K562 (cell line): Measurements from ENCODE around the gene IGFBP4. TPM values are rescaled to one million over a fixed set of nuclear protein-coding genes. Genes with fewer than 3 reads are reported as not detected.

ENCODE experiments used
- CAMTA2 ChIP-seq: fragments of 250-450 bp; sonication (Bioruptor Pico); conservative IDR thresholded peaks from 2 replicates; pipeline ENCODE4 v1.5.1; 2022
- EGR1 ChIP-seq: fragments of 450-650 bp; conservative IDR thresholded peaks from 2 replicates; pipeline ENCODE4 v1.6.1; 2017; ENCODE audit warnings: mild to moderate bottlenecking
- EHMT2 ChIP-seq: fragments of 450-650 bp; IDR thresholded peaks from 2 replicates; pipeline ENCODE4 v1.6.1; 2018; ENCODE audit warnings: antibody characterized with exemption
- ERF ChIP-seq: fragments of 450-650 bp; formaldehyde crosslinking; IDR thresholded peaks from 2 replicates; pipeline ENCODE4 v1.4.0; 2020; ENCODE audit warnings: mild to moderate bottlenecking, mixed read lengths
- GTF2E2 ChIP-seq: fragments of 200-800 bp; sonication (Bioruptor generic); IDR thresholded peaks from 2 replicates; pipeline ENCODE4 v1.6.1; 2016; ENCODE audit warnings: missing genetic modification characterization, missing compliant biosample characterization
- HLTF ChIP-seq: fragments of 450-650 bp; IDR thresholded peaks from 2 replicates; pipeline ENCODE4 v1.6.1; 2016
- HMGN3 ChIP-seq: IDR thresholded peaks from 2 replicates; pipeline ENCODE4 v1.6.1; 2011; ENCODE audit warnings: borderline replicate concordance, low read depth, mild to moderate bottlenecking, mixed read lengths, low read length; ENCODE audit not compliant: insufficient read length; ENCODE audit errors: extremely low read depth
- MAFF ChIP-seq: IDR thresholded peaks from 2 replicates; pipeline ENCODE4 v1.6.1; 2012; ENCODE audit warnings: low read length, improper control_type of control experiment
- MAFG ChIP-seq: fragments of 450-650 bp; conservative IDR thresholded peaks from 2 replicates; pipeline ENCODE4 v1.6.1; 2016; ENCODE audit warnings: missing genetic modification characterization, missing compliant biosample characterization
- MEF2A ChIP-seq: IDR thresholded peaks from 2 replicates; pipeline ENCODE4 v1.6.1; 2011; ENCODE audit warnings: low read depth, mild to moderate bottlenecking, low read length, moderate library complexity; ENCODE audit not compliant: control insufficient read depth
- MTA3 ChIP-seq: fragments of 450-650 bp; formaldehyde crosslinking; IDR thresholded peaks from 2 replicates; pipeline ENCODE4 v1.6.1; 2017; ENCODE audit warnings: mild to moderate bottlenecking, borderline replicate concordance
- POLR2B ChIP-seq: fragments of 450-650 bp; IDR thresholded peaks from 2 replicates; pipeline ENCODE4 v1.6.1; 2018; ENCODE audit warnings: low read depth; ENCODE audit not compliant: partially characterized antibody
- SPI1 ChIP-seq: IDR thresholded peaks from 2 replicates; pipeline ENCODE4 v1.6.1; 2011; ENCODE audit warnings: low read depth, low read length, control low read depth, borderline replicate concordance
- TBP ChIP-seq: optimal IDR thresholded peaks from 2 replicates; pipeline ENCODE3; 2011; ENCODE audit warnings: low read depth, low read length, improper control_type of control experiment
- ZFX ChIP-seq: sonication (generic); formaldehyde crosslinking; IDR thresholded peaks from 2 replicates; pipeline ENCODE4 v1.8.0; 2022; ENCODE audit warnings: mild to moderate bottlenecking, missing genetic modification reagents, moderate library complexity
- ZNF121 ChIP-seq: sonication (generic); formaldehyde crosslinking; conservative IDR thresholded peaks from 2 replicates; pipeline ENCODE4 v1.8.0; 2022; ENCODE audit warnings: missing genetic modification reagents
- ZNF76 ChIP-seq: fragments of 250-450 bp; sonication (Bioruptor Pico); IDR thresholded peaks from 2 replicates; pipeline ENCODE4 v1.4.0; 2020; ENCODE audit warnings: mild to moderate bottlenecking, moderate library complexity, borderline replicate concordance
- polyA plus RNA-seq, 8 experiments: library from polyadenylated mRNA; depleted of rRNA in 4 of 8; stranded (reverse) in 5 of 8; unstranded in 3 of 8; fragments of >200 nt; fragmentation: Nextera tagmentation in 2 of 8; fragmentation: Illumina TruSeq in 1 of 8; extraction: Ambion mirVana in 2 of 8; extraction: Trizol in 1 of 8; gene quantifications; 2 replicates each; pipeline versions ENCODE4 v1.2.1 to v1.2.3, GENCODE V29; 2011 to 2014; ENCODE audit warnings: inconsistent platforms in 1 of 8, missing spikeins in 1 of 8
- total RNA-seq, 7 experiments: library from RNA; depleted of rRNA in 6 of 7; stranded (reverse); fragments of >200 nt in 6 of 7; fragmentation: Illumina TruSeq in 2 of 7; extraction: Trizol in 2 of 7; gene quantifications; 2 replicates each; pipeline versions ENCODE4 v1.2.1 to v1.2.3, GENCODE V29; 2011 to 2021; ENCODE audit warnings: low replicate concordance in 1 of 7
- TF ChIP-seq, protein P1 (sequence below): fragments of 250-450 bp; sonication (Bioruptor Pico); IDR thresholded peaks from 2 replicates; pipeline ENCODE4 v1.5.0; 2020; ENCODE audit warnings: mild to moderate bottlenecking
- TF ChIP-seq, protein P2 (sequence below), 2 experiments: IDR thresholded peaks; 2 replicates each; pipeline ENCODE4 v1.6.1; 2012; ENCODE audit warnings: improper control_type of control experiment in 2 of 2, low read depth in 2 of 2, low read length in 2 of 2, borderline replicate concordance in 1 of 2
- TF ChIP-seq, protein P3 (sequence below), 2 experiments: fragments of 450-650 bp in 1 of 2; sonication (generic) in 1 of 2; formaldehyde crosslinking in 1 of 2; IDR thresholded peaks in 1 of 2; conservative IDR thresholded peaks in 1 of 2; 2 replicates each; pipeline versions ENCODE4 v1.6.1 to v1.8.1; 2016 to 2023; ENCODE audit warnings: mild to moderate bottlenecking in 2 of 2, moderate library complexity in 2 of 2, inconsistent platforms in 1 of 2, missing genetic modification reagents in 1 of 2
- TF ChIP-seq, protein P4 (sequence below): fragments of 250-450 bp; sonication (Bioruptor Pico); IDR thresholded peaks from 2 replicates; pipeline ENCODE4 v1.4.0; 2020; ENCODE audit warnings: mild to moderate bottlenecking

The IGFBP4 gene
- total and polyA plus RNA-seq, 9 of the 15 experiments (the other 6 are each of a cell fraction or from before 2014, with no cell fraction given) = 8.8 to 99.8 (median 18.6) TPM

DNA sequence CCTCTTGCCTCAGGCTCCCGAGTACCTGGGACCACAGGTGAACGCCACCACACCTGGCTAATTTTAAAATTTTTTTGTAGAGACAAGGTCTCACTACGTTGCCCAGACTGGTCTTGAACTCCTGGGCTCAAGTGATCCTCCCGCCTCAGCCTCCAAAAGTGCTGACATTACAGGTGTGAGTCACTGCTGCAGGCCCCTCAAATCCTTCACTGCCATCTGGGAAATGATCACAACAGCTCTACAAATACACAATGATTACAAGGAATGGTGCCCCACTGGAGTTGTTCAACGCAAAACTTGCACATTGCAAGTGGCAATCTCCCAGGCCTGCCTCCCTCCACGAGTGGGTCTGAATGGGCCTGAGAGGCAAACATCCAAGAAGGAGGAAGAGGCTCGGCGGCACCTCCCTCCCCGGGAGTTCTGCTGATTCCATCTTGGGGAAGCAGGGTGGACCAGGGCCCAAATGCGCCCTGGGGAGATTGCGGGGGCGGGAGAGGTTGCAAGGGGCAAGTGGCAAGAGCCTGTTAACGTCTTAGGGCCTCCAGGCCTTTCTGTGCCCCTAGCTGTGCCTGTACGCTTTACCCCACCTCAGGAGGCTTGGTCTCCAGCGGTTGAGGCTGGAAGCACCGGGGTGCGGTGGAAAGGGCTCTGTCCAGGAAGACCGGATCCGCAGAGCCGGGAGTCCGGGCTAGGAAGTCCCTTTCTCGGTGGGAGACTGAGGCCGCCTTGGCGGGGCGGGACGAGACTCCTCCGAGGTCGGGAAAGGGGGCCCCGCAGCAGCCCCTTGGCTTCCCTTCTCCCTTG, 656 bp upstream of the IGFBP4 start (continued):
- TF ChIP-seq GTF2E2 (tag) = 0 out of 2 replicates have a peak, but pooled peaks have one; percentile 34
- TF ChIP-seq, protein P1, sequence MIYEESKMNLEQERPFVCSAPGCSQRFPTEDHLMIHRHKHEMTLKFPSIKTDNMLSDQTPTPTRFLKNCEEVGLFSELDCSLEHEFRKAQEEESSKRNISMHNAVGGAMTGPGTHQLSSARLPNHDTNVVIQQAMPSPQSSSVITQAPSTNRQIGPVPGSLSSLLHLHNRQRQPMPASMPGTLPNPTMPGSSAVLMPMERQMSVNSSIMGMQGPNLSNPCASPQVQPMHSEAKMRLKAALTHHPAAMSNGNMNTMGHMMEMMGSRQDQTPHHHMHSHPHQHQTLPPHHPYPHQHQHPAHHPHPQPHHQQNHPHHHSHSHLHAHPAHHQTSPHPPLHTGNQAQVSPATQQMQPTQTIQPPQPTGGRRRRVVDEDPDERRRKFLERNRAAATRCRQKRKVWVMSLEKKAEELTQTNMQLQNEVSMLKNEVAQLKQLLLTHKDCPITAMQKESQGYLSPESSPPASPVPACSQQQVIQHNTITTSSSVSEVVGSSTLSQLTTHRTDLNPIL (CRISPR knock-in tag) = no peak
- peak; percentile 34; the same call in 1 of the 2 replicates for TF ChIP-seq SPI1
- peak; percentile 21; the same call in 1 of the 2 replicates for TF ChIP-seq ERF (CRISPR knock-in tag)
- TF ChIP-seq EGR1 = peak; percentile 91
- peak; percentile 24 for TF ChIP-seq POLR2B
- peak; percentile 45; the same call in 1 of the 2 replicates for TF ChIP-seq MAFG (tag)
- no peak for TF ChIP-seq ZNF121 (CRISPR knock-in tag)
- TF ChIP-seq MAFF = 0 out of 2 replicates have a peak, but pooled peaks have one; percentile 22
- peak; percentile 65 for TF ChIP-seq ZFX (CRISPR knock-in tag)
- TF ChIP-seq MTA3 = peak; percentile 21; the same call in 1 of the 2 replicates
- no peak for TF ChIP-seq HLTF
- TF ChIP-seq, protein P2, sequence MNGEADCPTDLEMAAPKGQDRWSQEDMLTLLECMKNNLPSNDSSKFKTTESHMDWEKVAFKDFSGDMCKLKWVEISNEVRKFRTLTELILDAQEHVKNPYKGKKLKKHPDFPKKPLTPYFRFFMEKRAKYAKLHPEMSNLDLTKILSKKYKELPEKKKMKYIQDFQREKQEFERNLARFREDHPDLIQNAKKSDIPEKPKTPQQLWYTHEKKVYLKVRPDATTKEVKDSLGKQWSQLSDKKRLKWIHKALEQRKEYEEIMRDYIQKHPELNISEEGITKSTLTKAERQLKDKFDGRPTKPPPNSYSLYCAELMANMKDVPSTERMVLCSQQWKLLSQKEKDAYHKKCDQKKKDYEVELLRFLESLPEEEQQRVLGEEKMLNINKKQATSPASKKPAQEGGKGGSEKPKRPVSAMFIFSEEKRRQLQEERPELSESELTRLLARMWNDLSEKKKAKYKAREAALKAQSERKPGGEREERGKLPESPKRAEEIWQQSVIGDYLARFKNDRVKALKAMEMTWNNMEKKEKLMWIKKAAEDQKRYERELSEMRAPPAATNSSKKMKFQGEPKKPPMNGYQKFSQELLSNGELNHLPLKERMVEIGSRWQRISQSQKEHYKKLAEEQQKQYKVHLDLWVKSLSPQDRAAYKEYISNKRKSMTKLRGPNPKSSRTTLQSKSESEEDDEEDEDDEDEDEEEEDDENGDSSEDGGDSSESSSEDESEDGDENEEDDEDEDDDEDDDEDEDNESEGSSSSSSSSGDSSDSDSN (IDR thresholded peaks at IDR 0.05; ENCODE audit: borderline replicate concordance in 1 of 2, low read depth in 2 of 2, low read length in 2 of 2) = 0 out of 4 replicates have a peak, but pooled peaks of 1 of the 2 experiments have one; percentile 36
- TF ChIP-seq HMGN3 = peak; percentile 37
- TF ChIP-seq, protein P3, sequence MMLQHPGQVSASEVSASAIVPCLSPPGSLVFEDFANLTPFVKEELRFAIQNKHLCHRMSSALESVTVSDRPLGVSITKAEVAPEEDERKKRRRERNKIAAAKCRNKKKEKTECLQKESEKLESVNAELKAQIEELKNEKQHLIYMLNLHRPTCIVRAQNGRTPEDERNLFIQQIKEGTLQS (IDR thresholded peaks at IDR 0.05) = 0 out of 2 replicates have a peak, but pooled peaks have one; percentile 21
- TF ChIP-seq, protein P3 (CRISPR knock-in tag; conservative IDR thresholded peaks at IDR 0.05) = no peak
- no peak for TF ChIP-seq CAMTA2 (CRISPR knock-in tag)
- no peak for TF ChIP-seq EHMT2
- TF ChIP-seq, protein P4, sequence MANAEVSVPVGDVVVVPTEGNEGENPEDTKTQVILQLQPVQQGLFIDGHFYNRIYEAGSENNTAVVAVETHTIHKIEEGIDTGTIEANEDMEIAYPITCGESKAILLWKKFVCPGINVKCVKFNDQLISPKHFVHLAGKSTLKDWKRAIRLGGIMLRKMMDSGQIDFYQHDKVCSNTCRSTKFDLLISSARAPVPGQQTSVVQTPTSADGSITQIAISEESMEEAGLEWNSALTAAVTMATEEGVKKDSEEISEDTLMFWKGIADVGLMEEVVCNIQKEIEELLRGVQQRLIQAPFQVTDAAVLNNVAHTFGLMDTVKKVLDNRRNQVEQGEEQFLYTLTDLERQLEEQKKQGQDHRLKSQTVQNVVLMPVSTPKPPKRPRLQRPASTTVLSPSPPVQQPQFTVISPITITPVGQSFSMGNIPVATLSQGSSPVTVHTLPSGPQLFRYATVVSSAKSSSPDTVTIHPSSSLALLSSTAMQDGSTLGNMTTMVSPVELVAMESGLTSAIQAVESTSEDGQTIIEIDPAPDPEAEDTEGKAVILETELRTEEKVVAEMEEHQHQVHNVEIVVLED (CRISPR knock-in tag) = 0 out of 2 replicates have a peak, but pooled peaks have one; percentile 4
- TF ChIP-seq ZNF76 (CRISPR knock-in tag) = no peak
- TF ChIP-seq TBP = peak; percentile 27
- TF ChIP-seq MEF2A = no peak
